Nephron (organoid): ENCODE results near the gene CELA2B.
"Not testable (repeated sequence)": the region's sequence is repeated elsewhere in the genome, so short reads cannot be mapped to it uniquely, and the experiment has no call there.

Experiments used
- H3K27ac Mint-ChIP-seq, 3 experiments: 2 replicates each; pipeline ENCODE4 v1.8.0; 2020; ENCODE audit warnings: mixed read lengths in 3 of 3, mild to moderate bottlenecking in 2 of 3, moderate library complexity in 1 of 3
- H3K27me3 Mint-ChIP-seq: 2 replicates; pipeline ENCODE4 v1.8.0; 2021; ENCODE audit warnings: low read depth, mild to moderate bottlenecking, moderate library complexity, mixed read lengths
- H3K36me3 Mint-ChIP-seq: 2 replicates; pipeline ENCODE4 v1.8.0; 2020; ENCODE audit warnings: low read depth, mixed read lengths
- H3K4me1 Mint-ChIP-seq: 2 replicates; pipeline ENCODE4 v1.8.0; 2020; ENCODE audit warnings: mixed read lengths
- H3K4me3 Mint-ChIP-seq, 3 experiments: 2 replicates each; pipeline ENCODE4 v1.8.0; 2020; ENCODE audit warnings: mild to moderate bottlenecking in 3 of 3, mixed read lengths in 3 of 3, moderate library complexity in 2 of 3
- H3K9me3 Mint-ChIP-seq: 2 replicates; pipeline ENCODE4 v1.8.0; 2020; ENCODE audit warnings: mixed read lengths
- TF ChIP-seq, protein P1 (sequence below), 3 experiments: fragments of 200-600 bp; sonication (generic); IDR thresholded peaks; one replicate each; pipeline ENCODE4 v1.5.0; 2021; ENCODE audit warnings: antibody characterized with exemption in 3 of 3; ENCODE audit not compliant: unreplicated experiment in 3 of 3

The CELA2B gene

DNA sequence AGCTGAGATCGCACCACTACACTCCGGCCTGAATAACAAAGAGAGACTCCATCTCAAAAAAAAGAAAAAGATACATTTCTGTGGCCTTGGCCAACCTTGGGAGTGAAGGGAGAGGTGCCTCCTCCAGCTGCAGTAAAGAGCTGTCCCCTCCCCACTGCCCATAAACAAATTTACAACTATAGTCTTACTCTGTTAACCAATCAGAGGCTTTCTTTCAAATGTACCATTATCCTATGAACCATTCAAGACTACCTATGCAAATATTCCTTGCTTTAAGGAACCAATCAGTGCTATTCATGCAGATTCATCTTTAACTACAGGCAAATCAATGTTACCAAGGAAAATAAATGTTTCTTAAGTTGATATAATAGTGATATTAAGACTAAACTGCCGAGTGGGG, 1.0 kb downstream of the CELA2B start:
- Mint-ChIP-seq H3K36me3 (no peaks in the 10 kb centered on the region), H3K27me3 (no peaks in the 10 kb centered on the region), H3K9me3 (no peaks in the 10 kb centered on the region), H3K27ac (peak overlapping the region; percentile 15 to 52 (median 24)), H3K4me1 (peaks cover 23% of the 10 kb centered on the region), H3K4me3 (peak overlapping the region in 1 of 3 experiments; percentile 45)
- TF ChIP-seq, protein P1, sequence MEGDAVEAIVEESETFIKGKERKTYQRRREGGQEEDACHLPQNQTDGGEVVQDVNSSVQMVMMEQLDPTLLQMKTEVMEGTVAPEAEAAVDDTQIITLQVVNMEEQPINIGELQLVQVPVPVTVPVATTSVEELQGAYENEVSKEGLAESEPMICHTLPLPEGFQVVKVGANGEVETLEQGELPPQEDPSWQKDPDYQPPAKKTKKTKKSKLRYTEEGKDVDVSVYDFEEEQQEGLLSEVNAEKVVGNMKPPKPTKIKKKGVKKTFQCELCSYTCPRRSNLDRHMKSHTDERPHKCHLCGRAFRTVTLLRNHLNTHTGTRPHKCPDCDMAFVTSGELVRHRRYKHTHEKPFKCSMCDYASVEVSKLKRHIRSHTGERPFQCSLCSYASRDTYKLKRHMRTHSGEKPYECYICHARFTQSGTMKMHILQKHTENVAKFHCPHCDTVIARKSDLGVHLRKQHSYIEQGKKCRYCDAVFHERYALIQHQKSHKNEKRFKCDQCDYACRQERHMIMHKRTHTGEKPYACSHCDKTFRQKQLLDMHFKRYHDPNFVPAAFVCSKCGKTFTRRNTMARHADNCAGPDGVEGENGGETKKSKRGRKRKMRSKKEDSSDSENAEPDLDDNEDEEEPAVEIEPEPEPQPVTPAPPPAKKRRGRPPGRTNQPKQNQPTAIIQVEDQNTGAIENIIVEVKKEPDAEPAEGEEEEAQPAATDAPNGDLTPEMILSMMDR (IDR thresholded peaks at IDR 0.05; ENCODE audit: unreplicated experiment in 3 of 3), result no peak

- Mint-ChIP-seq H3K27me3 (no peaks in the 10 kb centered on the region), H3K9me3 (no peaks in the 10 kb centered on the region), H3K4me3 (peak overlapping the region in 1 of 3 experiments; percentile 21), H3K27ac (peak overlapping the region in 1 of 3 experiments; percentile 13), H3K36me3 (no peaks in the 10 kb centered on the region), H3K4me1 (peaks cover 20% of the 10 kb centered on the region)
- TF ChIP-seq, protein P1 (IDR thresholded peaks at IDR 0.05; ENCODE audit: unreplicated experiment in 3 of 3), result no peak
These were observed 1.8 kb downstream of the CELA2B start for GRCh38 chr1:15477646-15478212.

DNA sequence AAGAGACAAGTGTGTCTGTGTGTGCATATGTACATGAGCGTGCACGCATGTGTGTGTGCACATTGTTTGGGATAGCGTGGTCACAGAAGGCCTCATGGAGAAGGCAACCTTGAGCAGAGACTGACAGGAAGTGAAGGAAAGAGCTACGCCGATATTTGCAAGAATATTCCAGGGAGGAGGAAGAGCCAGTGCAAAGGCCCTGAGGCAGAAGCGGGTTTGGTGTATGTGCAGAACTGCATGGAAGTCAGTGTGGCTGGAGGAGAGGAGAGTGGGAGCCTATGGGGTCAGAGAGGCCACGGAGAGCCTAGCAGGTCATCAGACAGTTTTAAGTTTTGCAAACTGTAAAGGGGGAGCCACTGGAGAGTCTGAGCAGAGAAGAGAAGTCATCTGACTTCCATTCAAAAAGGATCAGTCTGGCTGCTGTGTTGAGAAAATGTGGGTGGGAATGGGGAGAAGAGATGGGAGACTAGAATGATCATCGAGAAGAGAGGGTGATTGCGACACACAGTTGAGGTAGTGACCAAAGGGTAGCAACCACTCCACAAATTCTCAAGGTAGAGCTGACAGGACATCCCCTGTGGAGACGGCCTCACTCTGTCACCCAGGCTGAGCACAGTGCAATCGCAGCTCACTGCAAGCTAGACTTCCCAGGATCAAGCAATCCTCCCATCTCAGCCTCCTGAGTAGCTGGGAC, 3.9 kb downstream of the CELA2B start:
- peaks cover 4% of the 10 kb centered on the region for H3K36me3 Mint-ChIP-seq
- TF ChIP-seq, protein P1 (IDR thresholded peaks at IDR 0.05; ENCODE audit: unreplicated experiment in 3 of 3), result no peak
- no peak overlapping the region for H3K4me3 Mint-ChIP-seq
- no peak overlapping the region for H3K27ac Mint-ChIP-seq
- no peaks in the 10 kb centered on the region for H3K9me3 Mint-ChIP-seq
- H3K4me1 Mint-ChIP-seq, result peaks cover 17% of the 10 kb centered on the region
- no peaks in the 10 kb centered on the region for H3K27me3 Mint-ChIP-seq

DNA sequence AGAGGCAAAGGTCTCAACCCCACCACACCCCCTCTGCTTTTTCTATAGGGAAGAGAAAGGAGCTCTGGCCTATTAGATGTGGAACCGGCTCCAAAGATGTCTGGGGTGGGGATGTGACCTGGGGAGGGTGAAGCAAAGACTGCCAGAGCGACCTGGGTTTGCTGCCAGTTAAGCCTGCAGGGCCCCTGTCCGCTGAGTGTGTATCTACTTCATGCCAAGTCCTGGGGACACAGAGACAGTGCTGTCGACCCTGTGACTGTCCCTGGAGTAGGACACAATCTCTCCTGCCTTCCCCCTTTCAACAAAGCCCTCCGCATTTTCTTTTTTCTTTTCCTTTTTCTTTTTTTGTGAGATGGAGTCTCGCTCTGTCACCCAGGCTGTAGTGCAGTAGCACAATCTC, 6.6 kb downstream of the CELA2B start:
- H3K27ac Mint-ChIP-seq, H3K4me1 Mint-ChIP-seq, H3K27me3 Mint-ChIP-seq, H3K4me3 Mint-ChIP-seq, H3K9me3 Mint-ChIP-seq: not testable (repeated sequence)
- H3K36me3 Mint-ChIP-seq, result peaks cover 27% of the 10 kb centered on the region

- H3K4me1 Mint-ChIP-seq, H3K9me3 Mint-ChIP-seq, H3K27ac Mint-ChIP-seq, H3K27me3 Mint-ChIP-seq, H3K4me3 Mint-ChIP-seq: not testable (repeated sequence)
- H3K36me3 Mint-ChIP-seq, result peaks cover 27% of the 10 kb centered on the region
These were observed 7.2 kb downstream of the CELA2B start for GRCh38 chr1:15482983-15483543.

- Mint-ChIP-seq H3K27ac (no peak overlapping the region), H3K4me3 (no peak overlapping the region), H3K4me1 (peaks cover 6% of the 10 kb centered on the region), H3K27me3 (no peaks in the 10 kb centered on the region), H3K9me3 (peaks cover 3% of the 10 kb centered on the region), H3K36me3 (peaks cover 27% of the 10 kb centered on the region)
- TF ChIP-seq, protein P1 (IDR thresholded peaks at IDR 0.05; ENCODE audit: unreplicated experiment in 3 of 3), result no peak
These were observed 8.1 kb downstream of the CELA2B start for GRCh38 chr1:15483971-15484370.

DNA sequence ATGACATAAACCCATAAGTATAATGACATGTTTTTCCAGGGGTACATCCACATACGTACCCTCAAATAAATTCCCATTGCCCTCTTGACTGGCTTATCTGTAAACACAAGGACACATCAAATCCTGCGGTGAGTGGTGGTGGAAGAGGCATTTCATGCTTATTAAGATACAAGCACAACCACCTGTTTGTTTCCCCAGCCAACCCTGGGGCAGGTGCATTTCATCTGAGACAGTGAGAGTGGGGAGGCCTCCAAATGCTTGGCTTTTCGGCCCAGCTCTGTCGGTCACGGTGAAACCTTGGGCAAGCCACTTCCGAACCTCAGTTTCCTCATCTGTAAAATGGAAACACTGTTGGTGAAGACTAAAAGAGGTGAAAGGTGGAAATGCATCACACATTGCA, 8.5 kb downstream of the CELA2B start:
- not testable (repeated sequence) for H3K9me3 Mint-ChIP-seq, H3K27me3 Mint-ChIP-seq, H3K4me3 Mint-ChIP-seq, H3K27ac Mint-ChIP-seq
- Mint-ChIP-seq H3K4me1 (peaks cover 10% of the 10 kb centered on the region), H3K36me3 (peaks cover 32% of the 10 kb centered on the region)
